Muscle layer of duodenum (tissue), 2 donors: ENCODE results near the gene CPNE7.

Source experiments
- H3K27ac ChIP-seq: one replicate; pipeline ENCODE4 v1.7.0; 2013; ENCODE audit warnings: mild to moderate bottlenecking, low read length
- H3K27me3 ChIP-seq: one replicate; pipeline ENCODE4 v1.7.0; 2013; ENCODE audit warnings: low read depth, mild to moderate bottlenecking, control low read depth, low read length
- H3K36me3 ChIP-seq, 2 donors: one replicate each; pipeline ENCODE4 v1.7.0; 2013; ENCODE audit warnings: low read length in 2 of 2, control low read depth in 1 of 2, mild to moderate bottlenecking in 1 of 2; ENCODE audit not compliant: insufficient read depth in 2 of 2, control insufficient read depth in 1 of 2
- H3K4me1 ChIP-seq, 2 donors: one replicate each; pipeline ENCODE4 v1.7.0; 2013; ENCODE audit warnings: low read length in 2 of 2, mild to moderate bottlenecking in 2 of 2, control low read depth in 1 of 2, moderate library complexity in 1 of 2; ENCODE audit not compliant: insufficient read depth in 2 of 2, control insufficient read depth in 1 of 2
- H3K4me3 ChIP-seq, 2 donors: one replicate each; pipeline ENCODE4 v1.7.0; 2013; ENCODE audit warnings: low read length in 2 of 2, low read depth in 1 of 2, mild to moderate bottlenecking in 1 of 2
- H3K9me3 ChIP-seq, 2 donors: one replicate each; pipeline ENCODE4 v1.7.0; 2013; ENCODE audit warnings: low read length in 2 of 2, control low read depth in 1 of 2, mild to moderate bottlenecking in 1 of 2; ENCODE audit not compliant: control insufficient read depth in 1 of 2
- donor health status: healthy.

Gene CPNE7

DNA sequence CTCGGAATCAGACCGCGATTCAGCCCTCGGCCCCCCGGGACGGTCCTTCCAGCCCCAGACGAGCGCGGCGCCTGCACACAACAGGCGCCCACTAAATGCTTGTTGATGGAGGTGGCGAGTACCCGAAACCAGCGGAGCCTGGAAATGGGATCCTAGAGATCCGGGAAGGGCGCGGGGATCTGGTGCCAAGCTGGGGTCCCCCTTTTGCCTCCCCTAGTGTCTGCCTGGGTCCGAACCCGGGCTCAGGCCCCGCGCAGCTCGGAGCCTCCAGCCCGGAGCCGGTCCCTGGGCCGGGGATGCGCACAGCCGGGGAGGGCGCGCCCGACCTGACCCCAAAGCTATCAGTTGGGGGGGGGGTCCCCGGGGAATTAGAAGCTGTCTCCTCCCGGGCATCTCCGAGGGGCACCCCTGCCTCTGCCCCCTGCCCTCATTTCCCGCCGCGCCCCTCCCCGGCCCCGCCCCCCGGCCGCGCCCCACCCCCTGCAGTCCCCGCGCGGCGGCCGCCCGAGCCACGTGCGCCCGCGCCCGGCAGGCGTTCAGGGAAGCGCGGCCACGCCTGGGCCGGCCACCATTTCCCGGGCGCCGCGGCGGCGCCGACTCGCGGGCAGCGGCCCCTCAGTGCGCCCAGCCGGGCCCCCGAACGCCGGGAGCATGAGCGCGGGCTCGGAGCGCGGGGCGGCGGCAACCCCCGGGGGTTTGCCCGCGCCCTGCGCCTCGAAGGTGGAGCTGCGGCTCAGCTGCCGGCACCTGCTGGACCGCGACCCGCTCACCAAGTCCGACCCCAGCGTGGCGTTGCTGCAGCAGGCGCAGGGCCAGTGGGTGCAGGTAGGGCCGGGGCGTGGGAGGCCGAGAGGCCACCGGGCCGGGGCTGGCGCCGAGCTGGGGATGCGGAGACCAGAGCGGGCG lies at the start of gene CPNE7:
TSS of gene CPNE7 (plus strand) at position 512 of the 906 bp plus-strand sequence. CDS start at position 652, 140 bp downstream.
- Histone ChIP-seq H3K4me1 (peaks cover 0 to 22% of the 10 kb centered on the region in 2 donors), H3K27ac (no peak within 1 kb of the TSS), H3K9me3 (no peaks in the 10 kb centered on the region), H3K27me3 (peaks cover 15% of the 10 kb centered on the region), H3K4me3 (peak within 1 kb of the TSS in 1 of 2 donors; percentile 40), H3K36me3 (no peaks in the 10 kb centered on the region)

- Histone ChIP-seq H3K9me3 (no peaks in the 10 kb centered on the region), H3K36me3 (peaks cover 46 to 90% of the 10 kb centered on the region in 2 donors), H3K27me3 (no peaks in the 10 kb centered on the region), H3K4me3 (no peak overlapping the region), H3K27ac (no peak overlapping the region), H3K4me1 (no peaks in the 10 kb centered on the region)
Observed at GRCh38 chr16:89529097-89529496, 46.5 kb upstream of the CPNE7 start.

DNA sequence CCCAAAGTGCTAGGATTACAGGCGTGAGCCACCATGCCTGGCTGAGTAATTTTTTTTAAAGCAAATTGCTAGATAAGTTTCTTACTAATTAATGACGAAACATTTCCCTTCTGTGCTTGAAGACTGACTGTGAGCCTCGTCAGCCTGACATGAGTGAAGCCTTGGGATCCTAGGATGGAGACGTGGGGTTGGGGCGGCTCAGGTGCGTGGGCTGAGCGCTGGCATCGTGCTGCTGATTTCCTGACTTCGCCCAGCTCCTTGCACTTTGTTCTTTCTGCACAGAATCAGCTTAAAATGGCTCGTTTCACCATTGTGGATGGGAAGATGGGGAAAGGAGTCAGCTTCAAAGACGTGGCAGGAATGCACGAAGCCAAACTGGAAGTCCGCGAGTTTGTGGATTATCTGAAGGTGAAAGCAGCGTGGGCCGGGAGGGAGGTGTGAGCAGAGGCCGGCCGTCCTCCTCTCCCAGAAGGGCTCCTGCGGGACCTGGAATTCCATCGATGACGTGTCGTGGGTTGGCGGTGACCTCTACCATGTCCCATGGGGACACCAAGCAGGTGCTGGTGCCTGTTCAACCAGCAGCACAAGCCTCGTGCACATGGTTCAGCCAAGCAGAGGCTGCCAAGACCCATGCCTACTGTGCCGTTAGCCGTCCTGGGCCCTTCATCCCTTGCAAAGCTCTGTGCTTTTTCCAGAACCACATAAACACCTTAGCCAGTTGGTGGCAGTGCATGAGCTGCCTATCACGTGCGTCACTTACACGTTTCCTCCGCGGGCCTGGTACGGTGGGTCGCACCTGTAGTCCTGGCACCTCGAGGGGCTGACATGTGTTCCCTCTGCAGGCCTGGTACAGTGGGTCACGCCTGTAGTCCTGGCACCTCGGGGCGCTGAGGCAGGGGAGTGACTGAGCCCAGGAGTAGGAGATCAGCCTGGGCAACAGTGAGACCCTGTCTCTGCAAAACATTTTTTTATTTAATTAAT lies 44.9 kb upstream of the CPNE7 start:
- H3K36me3 ChIP-seq = peaks cover 49 to 90% of the 10 kb centered on the region in 2 donors
- no peaks in the 10 kb centered on the region for H3K27me3 ChIP-seq
- no peak overlapping the region for H3K4me3 ChIP-seq
- no peaks in the 10 kb centered on the region for H3K9me3 ChIP-seq
- peaks cover 0 to 8% of the 10 kb centered on the region in 2 donors for H3K4me1 ChIP-seq
- H3K27ac ChIP-seq = no peak overlapping the region

DNA sequence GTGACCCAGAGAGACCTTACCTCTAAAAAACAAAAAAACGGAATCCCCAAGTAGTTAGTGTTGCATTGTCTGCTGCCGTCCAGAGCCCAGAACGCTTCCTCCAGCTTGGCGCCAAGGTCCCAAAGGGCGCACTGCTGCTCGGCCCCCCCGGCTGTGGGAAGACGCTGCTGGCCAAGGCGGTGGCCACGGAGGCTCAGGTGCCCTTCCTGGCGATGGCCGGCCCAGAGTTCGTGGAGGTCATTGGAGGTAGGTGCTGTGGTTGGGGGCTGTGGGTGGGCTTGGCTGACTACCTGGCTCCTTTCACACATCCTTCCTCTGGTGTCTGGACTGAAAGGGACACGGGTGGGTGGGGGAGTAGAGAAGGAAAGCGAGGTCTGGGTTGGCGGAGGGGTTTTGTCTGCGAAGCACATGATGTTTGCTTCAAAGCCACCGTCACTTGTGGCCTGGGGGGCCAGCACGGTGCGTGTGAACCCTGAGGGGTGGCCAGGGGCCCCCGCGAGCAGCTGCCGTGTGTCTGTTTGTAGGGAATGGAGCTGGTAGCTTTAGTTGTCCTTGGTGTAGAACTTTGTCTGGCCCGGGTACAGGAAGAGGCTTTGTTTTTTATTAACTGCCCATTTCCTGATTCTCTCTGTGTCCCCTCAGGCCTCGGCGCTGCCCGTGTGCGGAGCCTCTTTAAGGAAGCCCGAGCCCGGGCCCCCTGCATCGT lies 43.6 kb upstream of the CPNE7 start:
- peaks cover 39 to 82% of the 10 kb centered on the region in 2 donors for H3K36me3 ChIP-seq
- H3K4me1 ChIP-seq = peaks cover 0 to 8% of the 10 kb centered on the region in 2 donors
- H3K4me3 ChIP-seq = no peak overlapping the region
- no peaks in the 10 kb centered on the region for H3K9me3 ChIP-seq
- H3K27me3 ChIP-seq = no peaks in the 10 kb centered on the region
- no peak overlapping the region for H3K27ac ChIP-seq

GRCh38 chr16:89534252-89534756 lies 41.3 kb upstream of the CPNE7 start:
- Histone ChIP-seq H3K36me3 (peaks cover 30 to 79% of the 10 kb centered on the region in 2 donors), H3K27ac (no peak overlapping the region), H3K27me3 (no peaks in the 10 kb centered on the region), H3K9me3 (no peaks in the 10 kb centered on the region), H3K4me3 (no peak overlapping the region), H3K4me1 (peaks cover 0 to 12% of the 10 kb centered on the region in 2 donors)

GRCh38 chr16:89536371-89536770 lies 39.2 kb upstream of the CPNE7 start:
- Histone ChIP-seq H3K27me3 (no peaks in the 10 kb centered on the region), H3K4me3 (no peak overlapping the region), H3K27ac (no peak overlapping the region), H3K9me3 (no peaks in the 10 kb centered on the region), H3K4me1 (peaks cover 0 to 12% of the 10 kb centered on the region in 2 donors), H3K36me3 (peaks cover 30 to 76% of the 10 kb centered on the region in 2 donors)

DNA sequence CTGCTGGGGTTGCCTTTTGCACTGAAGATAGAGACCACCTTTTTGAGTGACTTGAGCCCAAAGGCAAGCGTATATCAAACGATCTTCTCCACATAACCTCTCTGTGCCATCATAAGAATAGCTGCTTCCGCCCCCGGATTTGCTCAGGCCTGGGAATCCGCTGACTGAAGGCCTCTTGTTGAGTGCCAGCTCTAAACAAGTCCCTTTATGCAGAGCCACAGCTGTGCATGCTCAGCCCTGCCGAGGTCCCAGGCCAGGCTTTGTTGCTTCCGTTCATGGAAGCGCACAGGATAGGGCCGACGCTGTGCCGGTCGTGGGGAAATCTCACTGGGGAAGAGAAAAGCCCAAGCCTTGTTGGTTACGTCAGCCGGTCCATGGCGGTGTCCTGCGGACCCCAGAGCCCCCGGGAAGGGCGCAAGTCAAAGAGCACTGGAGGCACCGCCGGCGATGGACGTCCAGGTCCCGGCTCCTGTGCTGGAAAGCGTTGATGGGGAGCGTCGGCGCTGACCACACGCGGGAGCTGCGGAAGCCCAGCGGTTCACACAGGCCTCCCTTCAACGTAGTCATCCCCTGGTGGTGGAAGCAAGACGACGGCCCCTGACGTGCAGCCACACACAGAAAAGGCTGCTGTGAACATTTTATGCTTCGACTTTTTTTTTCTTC lies 38.5 kb upstream of the CPNE7 start:
- Histone ChIP-seq H3K4me3 (no peak overlapping the region), H3K27ac (no peak overlapping the region), H3K27me3 (no peaks in the 10 kb centered on the region), H3K36me3 (peaks cover 32 to 76% of the 10 kb centered on the region in 2 donors), H3K9me3 (no peaks in the 10 kb centered on the region), H3K4me1 (peaks cover 0 to 12% of the 10 kb centered on the region in 2 donors)

DNA sequence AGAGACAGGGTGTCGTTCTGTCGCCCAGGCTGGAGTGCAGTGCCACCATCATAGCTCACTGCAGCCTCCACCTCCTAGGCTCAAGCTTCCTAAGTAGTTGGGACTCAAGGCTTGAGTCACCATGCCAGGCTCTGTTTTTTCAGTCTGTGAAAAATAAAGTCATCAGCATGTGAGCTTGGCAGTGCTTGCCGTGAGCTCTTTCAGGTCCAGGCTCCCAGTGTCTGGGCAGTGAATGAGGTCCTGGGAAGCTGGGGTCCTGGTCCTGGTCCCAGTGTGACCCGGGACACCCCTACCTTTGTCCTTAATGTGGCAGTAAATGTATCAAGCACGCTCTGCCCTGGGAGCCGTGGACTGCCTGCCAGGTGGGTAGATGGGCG lies 38.0 kb upstream of the CPNE7 start:
- no peaks in the 10 kb centered on the region for H3K27me3 ChIP-seq
- no peak overlapping the region for H3K27ac ChIP-seq
- peaks cover 0 to 12% of the 10 kb centered on the region in 2 donors for H3K4me1 ChIP-seq
- H3K4me3 ChIP-seq = no peak overlapping the region
- peaks cover 37 to 71% of the 10 kb centered on the region in 2 donors for H3K36me3 ChIP-seq
- H3K9me3 ChIP-seq = no peaks in the 10 kb centered on the region

- no peak overlapping the region for H3K27ac ChIP-seq
- H3K9me3 ChIP-seq = no peaks in the 10 kb centered on the region
- H3K4me1 ChIP-seq = peaks cover 0 to 12% of the 10 kb centered on the region in 2 donors
- no peak overlapping the region for H3K4me3 ChIP-seq
- H3K27me3 ChIP-seq = no peaks in the 10 kb centered on the region
- peaks cover 37 to 63% of the 10 kb centered on the region in 2 donors for H3K36me3 ChIP-seq
Observed at GRCh38 chr16:89538286-89538685, 37.3 kb upstream of the CPNE7 start.

DNA sequence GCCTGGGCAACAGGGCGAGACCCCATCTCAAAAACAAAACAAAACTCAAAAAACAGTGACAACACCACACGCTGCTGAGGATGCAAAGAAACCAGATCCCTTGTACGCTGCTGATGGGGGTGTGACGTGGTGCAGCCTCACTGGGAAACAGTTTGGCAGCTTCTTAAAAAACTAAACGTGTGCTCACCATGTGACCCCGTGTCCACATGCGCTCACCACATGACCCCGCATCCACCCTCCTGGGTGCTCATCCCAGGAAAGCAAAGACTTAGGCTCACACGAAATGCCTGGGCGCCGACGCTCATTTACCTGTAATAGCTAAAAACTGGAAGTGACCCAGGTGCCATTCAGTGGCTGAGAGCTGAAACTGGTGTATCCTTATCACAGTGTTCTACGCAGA lies 35.0 kb upstream of the CPNE7 start:
- H3K4me3 ChIP-seq = no peak overlapping the region
- peaks cover 20 to 55% of the 10 kb centered on the region in 2 donors for H3K36me3 ChIP-seq
- H3K9me3 ChIP-seq = no peaks in the 10 kb centered on the region
- no peak overlapping the region for H3K27ac ChIP-seq
- peaks cover 0 to 4% of the 10 kb centered on the region in 2 donors for H3K4me1 ChIP-seq
- H3K27me3 ChIP-seq = no peaks in the 10 kb centered on the region
